ENCODE measurements around the gene LUC7L2. TPM values are rescaled to one million over a fixed set of nuclear protein-coding genes. Genes with fewer than 3 reads are reported as not detected.

LUC7L2 gene
- total and polyA plus RNA-seq, 9 of the 15 experiments (the other 6 are each of a cell fraction or from before 2014, with no cell fraction given): 56.1 to 207 (median 141) TPM

DNA sequence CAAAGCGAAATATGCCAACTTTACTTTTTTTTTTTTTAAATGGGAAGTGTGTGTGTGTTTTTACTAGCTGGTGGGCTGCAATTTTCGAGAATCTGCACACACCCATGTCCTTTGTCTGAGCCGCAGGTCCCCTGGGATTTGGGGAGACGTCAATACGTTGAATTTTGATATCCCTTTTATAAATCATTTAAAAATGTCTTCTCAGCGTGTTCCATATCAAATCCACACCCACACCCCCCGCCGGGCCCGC, 19.0 kb upstream of the LUC7L2 start (continued):
- TF ChIP-seq GTF2E2 (tag; IDR thresholded peaks at IDR 0.05): 0 out of 2 replicates have a peak, but pooled peaks have one; percentile 95
- 0 out of 2 replicates have a peak, but pooled peaks have one; percentile 18 for TF ChIP-seq LEF1 (IDR thresholded peaks at IDR 0.05)

DNA sequence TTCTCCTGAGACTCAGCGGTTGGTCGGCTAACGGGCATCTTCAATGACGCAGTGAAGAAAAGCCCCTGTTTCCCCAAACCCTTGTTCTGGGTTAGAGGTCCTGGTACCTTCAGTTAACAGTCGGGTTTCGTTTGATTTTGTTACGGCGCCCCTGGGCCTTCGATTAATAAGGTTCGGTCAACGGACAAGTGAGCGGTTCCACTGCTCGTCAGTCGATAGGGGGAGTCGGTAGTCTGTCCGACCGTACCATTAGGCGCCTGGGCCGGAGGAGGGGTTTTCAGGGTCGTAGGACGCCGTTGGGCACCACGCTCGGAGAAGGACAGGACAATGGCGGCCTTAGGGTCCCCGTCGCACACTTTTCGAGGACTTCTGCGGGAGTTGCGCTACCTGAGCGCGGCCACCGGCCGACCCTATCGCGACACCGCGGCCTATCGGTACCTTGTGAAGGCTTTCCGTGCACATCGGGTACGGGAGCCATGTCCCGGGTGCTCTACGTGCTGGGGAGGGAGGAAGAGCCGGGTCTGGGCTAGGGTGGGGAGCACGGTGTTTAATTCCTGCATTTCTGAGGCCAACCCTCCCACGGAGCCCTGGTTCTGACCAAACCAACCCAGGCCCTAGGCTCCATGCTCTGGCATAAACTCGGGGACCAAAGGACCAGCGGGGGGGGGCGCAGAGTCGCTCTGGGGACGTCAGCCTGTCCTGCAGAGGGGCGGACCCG, 18.5 kb upstream of the LUC7L2 start, which contains the start of gene FMC1:
Gene FMC1, plus strand, starts transcription at position 280 of the 718 bp plus-strand sequence. Its CDS starts 48 bp downstream, at position 328.
- FAIRE-seq: peak; percentile 83
- TSS peak; percentile 83 for BruUV-seq (replicated peaks)
- CTCF ChIA-PET (ENCODE audit: low intra/inter-chr PET ratio): interaction anchor here (0.6 to 0.7 kb wide), 2 partner anchors 20 to 78 kb away, joined by 3 to 4 read pairs; no protein-coding TSS in a partner anchor
- TF ChIP-seq POLR3G (IDR thresholded peaks at IDR 0.05; ENCODE audit: extremely low read depth, insufficient read length, insufficient replicate concordance): no peak
- peak; percentile 62; the same call in 1 of the 2 replicates for TF ChIP-seq ZNF24 (IDR thresholded peaks at IDR 0.05)
- TF ChIP-seq, protein P1, sequence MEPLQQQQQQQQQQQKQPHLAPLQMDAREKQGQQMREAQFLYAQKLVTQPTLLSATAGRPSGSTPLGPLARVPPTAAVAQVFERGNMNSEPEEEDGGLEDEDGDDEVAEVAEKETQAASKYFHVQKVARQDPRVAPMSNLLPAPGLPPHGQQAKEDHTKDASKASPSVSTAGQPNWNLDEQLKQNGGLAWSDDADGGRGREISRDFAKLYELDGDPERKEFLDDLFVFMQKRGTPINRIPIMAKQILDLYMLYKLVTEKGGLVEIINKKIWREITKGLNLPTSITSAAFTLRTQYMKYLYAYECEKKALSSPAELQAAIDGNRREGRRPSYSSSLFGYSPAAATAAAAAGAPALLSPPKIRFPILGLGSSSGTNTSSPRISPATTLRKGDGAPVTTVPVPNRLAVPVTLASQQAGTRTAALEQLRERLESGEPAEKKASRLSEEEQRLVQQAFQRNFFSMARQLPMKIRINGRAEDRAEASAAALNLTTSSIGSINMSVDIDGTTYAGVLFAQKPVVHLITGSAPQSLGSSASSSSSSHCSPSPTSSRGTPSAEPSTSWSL (CRISPR knock-in tag; IDR thresholded peaks at IDR 0.05; ENCODE audit: borderline replicate concordance): peak; percentile 81; the same call in 1 of the 2 replicates
- peak; percentile 11; the same call in 1 of the 2 replicates for TF ChIP-seq ZNF212 (CRISPR knock-in tag; IDR thresholded peaks at IDR 0.05)
- TF ChIP-seq ZNF263 (CRISPR knock-in tag; IDR thresholded peaks at IDR 0.05; ENCODE audit: borderline replicate concordance): peak; percentile 97
- no peak for TF ChIP-seq IRF2 (CRISPR knock-in tag; IDR thresholded peaks at IDR 0.05)
- TF ChIP-seq ZNF311 (CRISPR knock-in tag; IDR thresholded peaks at IDR 0.05): no peak
- no peak for TF ChIP-seq ZNF253 (CRISPR knock-in tag; conservative IDR thresholded peaks at IDR 0.05)
- no peak for TF ChIP-seq WHSC1 (IDR thresholded peaks at IDR 0.05; ENCODE audit: low read length)
- no peak for TF ChIP-seq FOSL1 (tag; conservative IDR thresholded peaks at IDR 0.05)
- TF ChIP-seq MCM5 (IDR thresholded peaks at IDR 0.05; ENCODE audit: low read depth): no peak
- no peak for TF ChIP-seq KDM1A (IDR thresholded peaks at IDR 0.05)
- TF ChIP-seq, protein P2, sequence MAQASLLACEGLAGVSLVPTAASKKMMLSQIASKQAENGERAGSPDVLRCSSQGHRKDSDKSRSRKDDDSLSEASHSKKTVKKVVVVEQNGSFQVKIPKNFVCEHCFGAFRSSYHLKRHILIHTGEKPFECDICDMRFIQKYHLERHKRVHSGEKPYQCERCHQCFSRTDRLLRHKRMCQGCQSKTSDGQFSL (CRISPR knock-in tag; IDR thresholded peaks at IDR 0.05): peak; percentile 99
- TF ChIP-seq, protein P2 (tag; IDR thresholded peaks at IDR 0.05): peak in 1 of 2 experiments; percentile 96; a peak in 2 of 4 replicates
- peak; percentile 53; the same call in 1 of the 2 replicates for TF ChIP-seq ARID2 (IDR thresholded peaks at IDR 0.05)
- TF ChIP-seq KAT8 (IDR thresholded peaks at IDR 0.05; ENCODE audit: low read depth): no peak
- peak; percentile 53; the same call in 1 of the 2 replicates for TF ChIP-seq BCOR (IDR thresholded peaks at IDR 0.05)
- TF ChIP-seq RAD51 (IDR thresholded peaks at IDR 0.05; ENCODE audit: borderline replicate concordance, low read depth): no peak
- peak; percentile 73 to 99 for TF ChIP-seq FOXK2 (conservative IDR thresholded peaks at IDR 0.05 in 1 of 2, IDR thresholded peaks at IDR 0.05 in 1 of 2; ENCODE audit: low read depth in 2 of 2)

More for the DNA sequence above, 18.5 kb upstream of the LUC7L2 start, which contains the start of gene FMC1:
- no peaks in the 10 kb centered on the region for H3K9me1 ChIP-seq (ENCODE audit: control insufficient read depth, insufficient read depth, low read length)
- DNase-seq (ENCODE audit: extremely low read depth in 1 of 4, low spot score in 3 of 4): peak; percentile 86 to 98 (median 92)
- H2AFZ ChIP-seq (ENCODE audit: low read depth, low read length): peak within 1 kb of the TSS; percentile 98
- H3K79me2 ChIP-seq (ENCODE audit: control insufficient read depth, insufficient read depth, low read length): peaks cover 28% of the 10 kb centered on the region
- peak; percentile 92 for ATAC-seq
- H3K9me3 ChIP-seq (replicated peaks; ENCODE audit: control insufficient read depth, insufficient read depth, low read depth, low read length): peaks cover 12% of the 10 kb centered on the region
- peak within 1 kb of the TSS; percentile 99 for H3K27ac ChIP-seq (ENCODE audit: extremely low read depth, low read depth, low read length)
- under 1% methylated on average over 54 of the region's 54 CpGs for WGBS (ENCODE audit: insufficient coverage, low coverage, missing lambda C conversion rate)
- peak within 1 kb of the TSS; percentile 100 for H3K9ac ChIP-seq (ENCODE audit: insufficient read depth in 1 of 2, low read depth in 2 of 2, low read length in 2 of 2)
- POLR2A ChIA-PET: interaction anchor here (1.9 kb wide), 1 partner anchor 14 kb away, joined by 5 read pairs; no protein-coding TSS in a partner anchor
- intact Hi-C loops (cut with micrococcal nuclease) (loop anchor here (2.0 to 10.0 kb wide), 5 partner anchors 86 to 324 kb away; partner anchors contain the start of gene ZC3HAV1), in situ Hi-C loops (cut with MboI) (no loop called here)
- H3K4me1 ChIP-seq (replicated peaks in 1 of 2; ENCODE audit: control insufficient read depth in 2 of 2, insufficient read depth in 2 of 2, low read length in 2 of 2): peaks cover 4% of the 10 kb centered on the region in 2 experiments; a peak in 2 of 5 replicates
- H3K4me3 ChIP-seq: peak within 1 kb of the TSS; percentile 81
- H3K36me3 ChIP-seq (ENCODE audit: control insufficient read depth, insufficient read depth, low read length): peaks cover 17% of the 10 kb centered on the region; the same call in 1 of the 3 replicates
- H3K27me3 ChIP-seq (ENCODE audit: control insufficient read depth in 2 of 2, insufficient read depth in 2 of 2, low read length in 2 of 2): no peaks in the 10 kb centered on the region
- H4K20me1 ChIP-seq (replicated peaks; ENCODE audit: control insufficient read depth, insufficient read depth, low read length): no peaks in the 10 kb centered on the region
- peak within 1 kb of the TSS; percentile 96 for H3K4me2 ChIP-seq (ENCODE audit: insufficient read depth, low read length)
